Neural crest cell (in vitro differentiated cells): ENCODE results near the gene NTNG1. TPM values are rescaled to one million over a fixed set of nuclear protein-coding genes. Genes with fewer than 3 reads are reported as not detected.

Source experiments
- DNase-seq: peaks from one replicate; pipeline ENCODE4 v3.0.0; 2021; ENCODE audit warnings: low read depth, mixed read lengths, low spot score
- H3K27ac Mint-ChIP-seq: one replicate; pipeline ENCODE4 v1.8.0; 2021; ENCODE audit warnings: mild to moderate bottlenecking, mixed read lengths; ENCODE audit not compliant: unreplicated experiment
- H3K27me3 Mint-ChIP-seq: 2 replicates; pipeline ENCODE4 v1.8.0; 2021; ENCODE audit warnings: low read depth, mild to moderate bottlenecking, mixed read lengths
- H3K36me3 Mint-ChIP-seq: 2 replicates; pipeline ENCODE4 v1.8.0; 2021; ENCODE audit warnings: low read depth, mild to moderate bottlenecking, mixed read lengths
- H3K4me1 Mint-ChIP-seq: 2 replicates; pipeline ENCODE4 v1.8.0; 2021; ENCODE audit warnings: mixed read lengths
- H3K4me3 Mint-ChIP-seq: one replicate; pipeline ENCODE4 v1.8.0; 2021; ENCODE audit warnings: mild to moderate bottlenecking, mixed read lengths
- H3K9me3 Mint-ChIP-seq: 2 replicates; pipeline ENCODE4 v1.8.0; 2021; ENCODE audit warnings: mixed read lengths
- total RNA-seq: library from RNA; stranded (reverse); gene quantifications from 2 replicates; pipeline ENCODE4 v1.2.1, GENCODE V29; 2021
- TF ChIP-seq, protein P1 (sequence below): fragments of 200-600 bp; sonication (generic); conservative IDR thresholded peaks from 2 replicates; pipeline ENCODE4 v1.5.0; 2021; ENCODE audit warnings: antibody characterized with exemption, mild to moderate bottlenecking

The NTNG1 gene
- total RNA-seq, 1 donor from 2014 or later = 1.1 TPM

- Mint-ChIP-seq H3K27ac (no peak overlapping the region), H3K9me3 (peaks cover 9% of the 10 kb centered on the region), H3K27me3 (no peaks in the 10 kb centered on the region), H3K4me3 (no peak overlapping the region), H3K36me3 (no peaks in the 10 kb centered on the region), H3K4me1 (peaks cover 25% of the 10 kb centered on the region)
- TF ChIP-seq, protein P1, sequence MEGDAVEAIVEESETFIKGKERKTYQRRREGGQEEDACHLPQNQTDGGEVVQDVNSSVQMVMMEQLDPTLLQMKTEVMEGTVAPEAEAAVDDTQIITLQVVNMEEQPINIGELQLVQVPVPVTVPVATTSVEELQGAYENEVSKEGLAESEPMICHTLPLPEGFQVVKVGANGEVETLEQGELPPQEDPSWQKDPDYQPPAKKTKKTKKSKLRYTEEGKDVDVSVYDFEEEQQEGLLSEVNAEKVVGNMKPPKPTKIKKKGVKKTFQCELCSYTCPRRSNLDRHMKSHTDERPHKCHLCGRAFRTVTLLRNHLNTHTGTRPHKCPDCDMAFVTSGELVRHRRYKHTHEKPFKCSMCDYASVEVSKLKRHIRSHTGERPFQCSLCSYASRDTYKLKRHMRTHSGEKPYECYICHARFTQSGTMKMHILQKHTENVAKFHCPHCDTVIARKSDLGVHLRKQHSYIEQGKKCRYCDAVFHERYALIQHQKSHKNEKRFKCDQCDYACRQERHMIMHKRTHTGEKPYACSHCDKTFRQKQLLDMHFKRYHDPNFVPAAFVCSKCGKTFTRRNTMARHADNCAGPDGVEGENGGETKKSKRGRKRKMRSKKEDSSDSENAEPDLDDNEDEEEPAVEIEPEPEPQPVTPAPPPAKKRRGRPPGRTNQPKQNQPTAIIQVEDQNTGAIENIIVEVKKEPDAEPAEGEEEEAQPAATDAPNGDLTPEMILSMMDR = no peak
- DNase-seq = no peak
These were observed 40.4 kb upstream of the NTNG1 start for GRCh38 chr1:107100331-107100984.

- peaks cover 3% of the 10 kb centered on the region for H3K9me3 Mint-ChIP-seq
- no peaks in the 10 kb centered on the region for H3K36me3 Mint-ChIP-seq
- H3K4me1 Mint-ChIP-seq = peaks cover 41% of the 10 kb centered on the region
- DNase-seq = no peak
- H3K27ac Mint-ChIP-seq = no peak overlapping the region
- TF ChIP-seq, protein P1 = no peak
- H3K27me3 Mint-ChIP-seq = no peaks in the 10 kb centered on the region
- H3K4me3 Mint-ChIP-seq = no peak overlapping the region
These were observed 34.9 kb upstream of the NTNG1 start for GRCh38 chr1:107105914-107106313.

GRCh38 chr1:107110326-107110725, 30.5 kb upstream of the NTNG1 start:
- H3K27me3 Mint-ChIP-seq = no peaks in the 10 kb centered on the region

GRCh38 chr1:107116306-107116790, 24.5 kb upstream of the NTNG1 start:
- TF ChIP-seq, protein P1 = no peak
- Mint-ChIP-seq H3K27me3 (no peaks in the 10 kb centered on the region), H3K9me3 (peaks cover 2% of the 10 kb centered on the region), H3K4me3 (no peak overlapping the region), H3K27ac (no peak overlapping the region), H3K4me1 (no peaks in the 10 kb centered on the region), H3K36me3 (no peaks in the 10 kb centered on the region)
- DNase-seq = no peak

More at GRCh38 chr1:107110326-107110725, 30.5 kb upstream of the NTNG1 start:
- Mint-ChIP-seq H3K4me3 (no peak overlapping the region), H3K4me1 (peaks cover 16% of the 10 kb centered on the region), H3K9me3 (peaks cover 3% of the 10 kb centered on the region), H3K27ac (peak overlapping the region; percentile 36), H3K36me3 (no peaks in the 10 kb centered on the region)
- DNase-seq = no peak
- TF ChIP-seq, protein P1 = no peak

- Mint-ChIP-seq H3K27ac (no peak overlapping the region), H3K27me3 (peaks cover 2% of the 10 kb centered on the region), H3K4me3 (no peak overlapping the region), H3K4me1 (no peaks in the 10 kb centered on the region), H3K36me3 (no peaks in the 10 kb centered on the region), H3K9me3 (peaks cover 2% of the 10 kb centered on the region)
- DNase-seq = no peak
- TF ChIP-seq, protein P1 = no peak
These were observed 18.6 kb upstream of the NTNG1 start for GRCh38 chr1:107122225-107122624.
